Ascending aorta (tissue), 2 donors: ENCODE data around the gene CLPTM1. TPM values are rescaled to one million over a fixed set of nuclear protein-coding genes. Genes with fewer than 3 reads are reported as not detected.

Experiments used
- DNase-seq, 2 donors: peaks; one replicate each; pipeline ENCODE4 v3.0.0-alpha.2; 2019; ENCODE audit warnings: low spot score in 2 of 2
- H3K27ac ChIP-seq, 2 donors: fragments of 200-600 bp; sonication (generic); one replicate each; pipeline ENCODE4 v1.5.1; 2016 to 2017; ENCODE audit warnings: mild to moderate bottlenecking in 1 of 2
- H3K27me3 ChIP-seq: fragments of 200-600 bp; sonication (generic); one replicate; pipeline ENCODE4 v1.5.1; 2017
- H3K36me3 ChIP-seq, 2 donors: fragments of 200-600 bp; sonication (generic); one replicate each; pipeline ENCODE4 v1.5.1; 2016
- H3K4me1 ChIP-seq, 2 donors: fragments of 200-600 bp; sonication (generic); one replicate each; pipeline ENCODE4 v1.5.1; 2016 to 2017; ENCODE audit warnings: mild to moderate bottlenecking in 1 of 2
- H3K4me3 ChIP-seq, 2 donors: fragments of 200-600 bp; sonication (generic); one replicate each; pipeline ENCODE4 v1.5.1; 2016 to 2017; ENCODE audit warnings: mild to moderate bottlenecking in 1 of 2
- H3K9me3 ChIP-seq, 2 donors: fragments of 200-600 bp; sonication (generic); one replicate each; pipeline ENCODE4 v1.5.1; 2016
- CTCF ChIP-seq, 3 experiments: fragments of 200-600 bp in 2 of 3; fragments of 450-650 bp in 1 of 3; sonication (generic) in 2 of 3; IDR thresholded peaks; one replicate each; pipeline ENCODE4 v1.5.1; 2016 to 2019; ENCODE audit warnings: antibody characterized with exemption in 3 of 3, mild to moderate bottlenecking in 1 of 3, moderate library complexity in 1 of 3
- intact Hi-C: fragments of 100-400 bp; cut with DNase I; formaldehyde crosslinking; loops from one replicate; pipeline ENCODE4 v1.15.1; 2023
- total RNA-seq: library from RNA; depleted of rRNA; stranded (reverse); fragments of >200 nt; gene quantifications from one replicate; pipeline ENCODE4 v1.1.0, GENCODE V29; 2016

CLPTM1 gene
- total RNA-seq, 1 donor from 2014 or later: 65.2 TPM

- H3K27me3 ChIP-seq: no peaks in the 10 kb centered on the region
- H3K4me3 ChIP-seq: no peak overlapping the region
- no peak overlapping the region for H3K27ac ChIP-seq
- H3K36me3 ChIP-seq: peaks cover 3 to 9% of the 10 kb centered on the region in 2 donors
- intact Hi-C loops: loop anchor here (2.0 to 5.0 kb wide), 3 partner anchors 35 to 175 kb away; partner anchors contain the start of genes BLOC1S3, CLASRP and TRAPPC6A
- TF ChIP-seq CTCF (IDR thresholded peaks at IDR 0.05): no peak
- peaks cover 0 to 5% of the 10 kb centered on the region in 2 donors for H3K4me1 ChIP-seq
- H3K9me3 ChIP-seq: no peaks in the 10 kb centered on the region
- DNase-seq: no peak
These were observed 48.3 kb downstream of the CLPTM1 start for GRCh38 chr19:45003485-45003884.

GRCh38 chr19:45005787-45006186 is 50.6 kb downstream of the CLPTM1 start:
- no peaks in the 10 kb centered on the region for H3K9me3 ChIP-seq
- H3K36me3 ChIP-seq: peaks cover 3 to 9% of the 10 kb centered on the region in 2 donors
- H3K4me3 ChIP-seq: no peak overlapping the region
- no peaks in the 10 kb centered on the region for H3K27me3 ChIP-seq
- intact Hi-C loops: no loop called here
- DNase-seq: no peak
- no peak for TF ChIP-seq CTCF (IDR thresholded peaks at IDR 0.05)
- no peak overlapping the region for H3K27ac ChIP-seq
- peaks cover 0 to 5% of the 10 kb centered on the region in 2 donors for H3K4me1 ChIP-seq

- TF ChIP-seq CTCF (IDR thresholded peaks at IDR 0.05): no peak
- Histone ChIP-seq H3K4me1 (no peaks in the 10 kb centered on the region), H3K27ac (no peak overlapping the region), H3K36me3 (peaks cover 13 to 21% of the 10 kb centered on the region in 2 donors), H3K4me3 (no peak overlapping the region), H3K27me3 (no peaks in the 10 kb centered on the region), H3K9me3 (no peaks in the 10 kb centered on the region)
- intact Hi-C loops: no loop called here
- no peak for DNase-seq
These were observed 53.4 kb downstream of the CLPTM1 start for GRCh38 chr19:45008552-45008951.

- Histone ChIP-seq H3K4me1 (no peaks in the 10 kb centered on the region), H3K36me3 (peaks cover 13 to 16% of the 10 kb centered on the region in 2 donors), H3K27me3 (no peaks in the 10 kb centered on the region), H3K4me3 (no peak overlapping the region), H3K9me3 (no peaks in the 10 kb centered on the region), H3K27ac (no peak overlapping the region)
- intact Hi-C loops: loop anchor here (10.0 kb wide), 1 partner anchor 235 kb away; the partner anchor contains the start of gene EXOC3L2
- no peak for TF ChIP-seq CTCF (IDR thresholded peaks at IDR 0.05)
- DNase-seq: no peak
These were observed 54.6 kb downstream of the CLPTM1 start for GRCh38 chr19:45009625-45010255.

GRCh38 chr19:45010306-45010705 is 55.1 kb downstream of the CLPTM1 start:
- no peaks in the 10 kb centered on the region for H3K9me3 ChIP-seq
- TF ChIP-seq CTCF (IDR thresholded peaks at IDR 0.05): no peak
- H3K4me1 ChIP-seq: no peaks in the 10 kb centered on the region
- no peak for DNase-seq
- H3K36me3 ChIP-seq: peaks cover 13 to 16% of the 10 kb centered on the region in 2 donors
- H3K27me3 ChIP-seq: no peaks in the 10 kb centered on the region
- intact Hi-C loops: loop anchor here (10.0 kb wide), 1 partner anchor 234 kb away; the partner anchor contains the start of gene EXOC3L2
- H3K4me3 ChIP-seq: no peak overlapping the region
- no peak overlapping the region for H3K27ac ChIP-seq
